ENCODE measurements around the gene CCNF. TPM values are rescaled to one million over a fixed set of nuclear protein-coding genes. Genes with fewer than 3 reads are reported as not detected.

Gene CCNF
- total RNA-seq, 1 donor from 2014 or later, result 41.6 TPM

DNA sequence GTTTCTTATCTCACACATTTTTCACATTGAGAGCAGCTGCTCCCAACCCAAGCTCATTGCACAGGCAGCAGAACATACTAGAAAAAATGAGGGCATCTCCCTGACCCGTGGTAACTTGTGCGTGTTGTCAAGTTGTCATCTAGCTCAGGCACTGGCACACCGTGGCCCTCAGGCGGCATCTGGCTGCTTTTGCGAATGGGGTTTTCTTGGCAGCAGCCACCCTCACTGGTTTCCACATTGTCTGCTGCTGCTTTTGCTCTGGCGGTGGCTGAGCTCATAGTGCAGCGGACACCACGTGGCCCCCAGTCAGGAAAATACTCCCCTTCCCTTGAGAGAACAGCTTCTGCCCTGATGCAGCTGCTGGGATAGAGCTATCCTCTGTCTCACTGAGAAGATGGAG is 21.3 kb downstream of the CCNF start:
- Histone ChIP-seq H3K4me1 (no peaks in the 10 kb centered on the region), H3K27ac (no peak overlapping the region), H2AFZ (replicated peaks) (no peak overlapping the region), H3K9ac (no peak overlapping the region), H3K4me3 (no peak overlapping the region), H3K27me3 (no peaks in the 10 kb centered on the region), H4K20me1 (ENCODE audit: low read depth) (peaks cover 19% of the 10 kb centered on the region), H3K4me2 (no peak overlapping the region), H3K36me3 (no peaks in the 10 kb centered on the region), H3K79me2 (ENCODE audit: low read depth) (no peaks in the 10 kb centered on the region), H3K9me3 (ENCODE audit: low read depth) (no peaks in the 10 kb centered on the region), H3F3A (ENCODE audit: low read depth) (no peaks in the 10 kb centered on the region)
- no peaks in the 10 kb centered on the region for H3K4me1 Mint-ChIP-seq
- H3K9me3 Mint-ChIP-seq, result no peaks in the 10 kb centered on the region
- TF ChIP-seq EZH2phosphoT487 (IDR thresholded peaks at IDR 0.05), result no peak
- no peak for TF ChIP-seq EZH2 (IDR thresholded peaks at IDR 0.05)
- TF ChIP-seq, protein P1, sequence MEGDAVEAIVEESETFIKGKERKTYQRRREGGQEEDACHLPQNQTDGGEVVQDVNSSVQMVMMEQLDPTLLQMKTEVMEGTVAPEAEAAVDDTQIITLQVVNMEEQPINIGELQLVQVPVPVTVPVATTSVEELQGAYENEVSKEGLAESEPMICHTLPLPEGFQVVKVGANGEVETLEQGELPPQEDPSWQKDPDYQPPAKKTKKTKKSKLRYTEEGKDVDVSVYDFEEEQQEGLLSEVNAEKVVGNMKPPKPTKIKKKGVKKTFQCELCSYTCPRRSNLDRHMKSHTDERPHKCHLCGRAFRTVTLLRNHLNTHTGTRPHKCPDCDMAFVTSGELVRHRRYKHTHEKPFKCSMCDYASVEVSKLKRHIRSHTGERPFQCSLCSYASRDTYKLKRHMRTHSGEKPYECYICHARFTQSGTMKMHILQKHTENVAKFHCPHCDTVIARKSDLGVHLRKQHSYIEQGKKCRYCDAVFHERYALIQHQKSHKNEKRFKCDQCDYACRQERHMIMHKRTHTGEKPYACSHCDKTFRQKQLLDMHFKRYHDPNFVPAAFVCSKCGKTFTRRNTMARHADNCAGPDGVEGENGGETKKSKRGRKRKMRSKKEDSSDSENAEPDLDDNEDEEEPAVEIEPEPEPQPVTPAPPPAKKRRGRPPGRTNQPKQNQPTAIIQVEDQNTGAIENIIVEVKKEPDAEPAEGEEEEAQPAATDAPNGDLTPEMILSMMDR (IDR thresholded peaks at IDR 0.05), result no peak
- no peak for DNase-seq (ENCODE audit: low spot score)
- no peak overlapping the region for H3K27ac Mint-ChIP-seq
- H3K27me3 Mint-ChIP-seq (ENCODE audit: insufficient read depth, low read depth), result peaks cover 6% of the 10 kb centered on the region
- no peak overlapping the region for H3K4me3 Mint-ChIP-seq
- peaks cover 28% of the 10 kb centered on the region for H3K36me3 Mint-ChIP-seq

DNA sequence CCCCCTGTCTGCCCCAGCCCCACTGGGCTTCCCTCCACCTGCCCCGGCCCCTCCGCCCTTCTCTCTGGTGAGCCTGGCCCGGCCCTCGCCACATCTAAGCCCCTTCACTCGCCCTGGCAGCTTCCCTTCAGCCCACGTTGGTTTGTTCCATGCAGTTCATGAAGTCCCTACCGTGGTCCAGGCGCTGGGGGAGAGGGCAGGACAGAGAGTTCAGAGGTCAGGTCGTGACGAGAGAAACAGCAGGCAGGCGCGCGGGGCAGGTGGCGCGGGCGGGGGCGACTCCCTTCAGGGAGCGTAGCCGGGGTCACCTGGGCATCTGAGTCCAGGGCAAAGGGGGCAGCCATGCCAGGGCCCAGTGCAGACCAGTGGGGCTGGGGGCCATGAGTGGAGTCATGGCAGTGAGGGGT is 21.7 kb downstream of the CCNF start:
- no peak overlapping the region for H3K4me2 ChIP-seq
- Mint-ChIP-seq H3K36me3 (peaks cover 30% of the 10 kb centered on the region), H3K27ac (no peak overlapping the region), H3K9me3 (no peaks in the 10 kb centered on the region), H3K4me1 (no peaks in the 10 kb centered on the region), H3K27me3 (ENCODE audit: insufficient read depth, low read depth) (peaks cover 8% of the 10 kb centered on the region), H3K4me3 (no peak overlapping the region)
- H3K9me3 ChIP-seq (ENCODE audit: low read depth), result no peaks in the 10 kb centered on the region
- H4K20me1 ChIP-seq (ENCODE audit: low read depth), result peaks cover 19% of the 10 kb centered on the region
- H3K27ac ChIP-seq, result no peak overlapping the region
- TF ChIP-seq EZH2 (IDR thresholded peaks at IDR 0.05) (no peak), EZH2phosphoT487 (IDR thresholded peaks at IDR 0.05) (no peak)
- TF ChIP-seq, protein P1 (IDR thresholded peaks at IDR 0.05), result no peak
- no peak overlapping the region for H2AFZ ChIP-seq (replicated peaks)
- no peaks in the 10 kb centered on the region for H3K27me3 ChIP-seq
- no peaks in the 10 kb centered on the region for H3F3A ChIP-seq (ENCODE audit: low read depth)
- H3K4me3 ChIP-seq, result no peak overlapping the region
- H3K9ac ChIP-seq, result no peak overlapping the region
- H3K4me1 ChIP-seq, result no peaks in the 10 kb centered on the region
- DNase-seq (ENCODE audit: low spot score), result no peak
- no peaks in the 10 kb centered on the region for H3K79me2 ChIP-seq (ENCODE audit: low read depth)
- H3K36me3 ChIP-seq, result no peaks in the 10 kb centered on the region

GRCh38 chr16:2451851-2452320 is 22.6 kb downstream of the CCNF start:
- no peak for DNase-seq (ENCODE audit: low spot score)
- H3K36me3 Mint-ChIP-seq, result peaks cover 23% of the 10 kb centered on the region

GRCh38 chr16:2452650-2453049 is 23.4 kb downstream of the CCNF start:
- no peak for DNase-seq (ENCODE audit: low spot score)
- H3K27ac ChIP-seq, result no peak overlapping the region
- no peaks in the 10 kb centered on the region for H3K79me2 ChIP-seq (ENCODE audit: low read depth)
- H3F3A ChIP-seq (ENCODE audit: low read depth), result peaks cover 14% of the 10 kb centered on the region
- TF ChIP-seq EZH2 (IDR thresholded peaks at IDR 0.05), result no peak
- TF ChIP-seq, protein P1 (IDR thresholded peaks at IDR 0.05), result no peak
- TF ChIP-seq EZH2phosphoT487 (IDR thresholded peaks at IDR 0.05), result no peak
- H3K27me3 ChIP-seq, result no peaks in the 10 kb centered on the region
- no peaks in the 10 kb centered on the region for H3K36me3 ChIP-seq
- no peak overlapping the region for H3K4me3 ChIP-seq
- H3K4me3 Mint-ChIP-seq, result no peak overlapping the region
- peaks cover 19% of the 10 kb centered on the region for H4K20me1 ChIP-seq (ENCODE audit: low read depth)
- no peaks in the 10 kb centered on the region for H3K4me1 ChIP-seq
- H3K4me1 Mint-ChIP-seq, result no peaks in the 10 kb centered on the region
- H3K36me3 Mint-ChIP-seq, result peaks cover 25% of the 10 kb centered on the region
- no peak overlapping the region for H2AFZ ChIP-seq (replicated peaks)
- H3K4me2 ChIP-seq, result no peak overlapping the region
- no peaks in the 10 kb centered on the region for H3K9me3 Mint-ChIP-seq
- no peak overlapping the region for H3K27ac Mint-ChIP-seq
- H3K9me3 ChIP-seq (ENCODE audit: low read depth), result no peaks in the 10 kb centered on the region
- H3K9ac ChIP-seq, result no peak overlapping the region
- H3K27me3 Mint-ChIP-seq (ENCODE audit: insufficient read depth, low read depth), result peaks cover 8% of the 10 kb centered on the region

More at GRCh38 chr16:2451851-2452320, 22.6 kb downstream of the CCNF start:
- TF ChIP-seq EZH2phosphoT487 (IDR thresholded peaks at IDR 0.05), result no peak
- TF ChIP-seq EZH2 (IDR thresholded peaks at IDR 0.05), result no peak
- peaks cover 8% of the 10 kb centered on the region for H3K27me3 Mint-ChIP-seq (ENCODE audit: insufficient read depth, low read depth)
- H3K9me3 Mint-ChIP-seq, result no peaks in the 10 kb centered on the region
- no peaks in the 10 kb centered on the region for H3K9me3 ChIP-seq (ENCODE audit: low read depth)
- no peak overlapping the region for H3K4me3 Mint-ChIP-seq
- no peak overlapping the region for H3K27ac ChIP-seq
- no peak overlapping the region for H2AFZ ChIP-seq (replicated peaks)
- no peak overlapping the region for H3K4me3 ChIP-seq
- no peaks in the 10 kb centered on the region for H3K4me1 Mint-ChIP-seq
- H3K27ac Mint-ChIP-seq, result no peak overlapping the region
- H4K20me1 ChIP-seq (ENCODE audit: low read depth), result peaks cover 19% of the 10 kb centered on the region
- no peaks in the 10 kb centered on the region for H3K36me3 ChIP-seq
- no peak overlapping the region for H3K9ac ChIP-seq
- no peaks in the 10 kb centered on the region for H3K27me3 ChIP-seq
- H3F3A ChIP-seq (ENCODE audit: low read depth), result peaks cover 6% of the 10 kb centered on the region
- no peak overlapping the region for H3K4me2 ChIP-seq
- no peaks in the 10 kb centered on the region for H3K79me2 ChIP-seq (ENCODE audit: low read depth)
- no peaks in the 10 kb centered on the region for H3K4me1 ChIP-seq
